Stimulated activated CD4-positive, alpha-beta T cell treated with anti-CD3 and anti-CD28 coated beads, Interleukin-2, amount 100 ng/mL, for 48 hours (primary cell): ENCODE measurements around the gene ENC1.
"Not testable (repeated sequence)": the region's sequence is repeated elsewhere in the genome, so short reads cannot be mapped to it uniquely, and the experiment has no call there.

Experiments
- DNase-seq, 2 donors: peaks; one replicate each; pipeline ENCODE4 v3.0.0-alpha.2; 2020

The ENC1 gene, protein sequence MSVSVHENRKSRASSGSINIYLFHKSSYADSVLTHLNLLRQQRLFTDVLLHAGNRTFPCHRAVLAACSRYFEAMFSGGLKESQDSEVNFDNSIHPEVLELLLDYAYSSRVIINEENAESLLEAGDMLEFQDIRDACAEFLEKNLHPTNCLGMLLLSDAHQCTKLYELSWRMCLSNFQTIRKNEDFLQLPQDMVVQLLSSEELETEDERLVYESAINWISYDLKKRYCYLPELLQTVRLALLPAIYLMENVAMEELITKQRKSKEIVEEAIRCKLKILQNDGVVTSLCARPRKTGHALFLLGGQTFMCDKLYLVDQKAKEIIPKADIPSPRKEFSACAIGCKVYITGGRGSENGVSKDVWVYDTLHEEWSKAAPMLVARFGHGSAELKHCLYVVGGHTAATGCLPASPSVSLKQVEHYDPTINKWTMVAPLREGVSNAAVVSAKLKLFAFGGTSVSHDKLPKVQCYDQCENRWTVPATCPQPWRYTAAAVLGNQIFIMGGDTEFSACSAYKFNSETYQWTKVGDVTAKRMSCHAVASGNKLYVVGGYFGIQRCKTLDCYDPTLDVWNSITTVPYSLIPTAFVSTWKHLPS

DNA sequence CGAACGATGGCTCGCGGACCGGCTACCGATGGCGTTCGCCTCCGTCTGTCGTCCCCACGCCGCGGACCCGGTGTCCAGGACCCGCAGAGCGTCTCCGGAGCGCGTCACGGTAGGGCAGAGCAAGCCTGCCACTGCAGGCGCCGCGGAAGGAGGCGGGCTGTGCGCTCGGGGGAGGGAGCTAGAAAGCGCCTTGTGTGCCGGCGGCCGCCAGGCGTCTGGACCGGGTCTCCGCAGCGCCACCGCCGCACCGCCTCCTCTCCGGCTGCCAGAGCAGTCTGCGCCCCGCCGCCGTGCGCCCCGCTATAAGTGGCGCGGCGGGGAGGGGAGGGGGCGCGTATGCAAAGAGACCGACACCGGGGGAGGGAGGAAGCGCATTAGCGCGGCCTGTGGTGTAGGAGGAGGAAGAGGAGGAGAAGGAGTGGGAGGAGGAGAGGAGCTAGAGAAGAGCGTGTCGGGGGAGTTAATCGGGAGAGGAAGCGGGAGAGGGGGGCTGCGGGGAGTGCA lies at the start of gene ENC1:
ENC1 (minus strand) TSS at position 279 of the 504 bp plus-strand sequence. CDS start 4,243 bp downstream, outside the sequence.
- DNase-seq = peak; percentile 67 to 68

DNA sequence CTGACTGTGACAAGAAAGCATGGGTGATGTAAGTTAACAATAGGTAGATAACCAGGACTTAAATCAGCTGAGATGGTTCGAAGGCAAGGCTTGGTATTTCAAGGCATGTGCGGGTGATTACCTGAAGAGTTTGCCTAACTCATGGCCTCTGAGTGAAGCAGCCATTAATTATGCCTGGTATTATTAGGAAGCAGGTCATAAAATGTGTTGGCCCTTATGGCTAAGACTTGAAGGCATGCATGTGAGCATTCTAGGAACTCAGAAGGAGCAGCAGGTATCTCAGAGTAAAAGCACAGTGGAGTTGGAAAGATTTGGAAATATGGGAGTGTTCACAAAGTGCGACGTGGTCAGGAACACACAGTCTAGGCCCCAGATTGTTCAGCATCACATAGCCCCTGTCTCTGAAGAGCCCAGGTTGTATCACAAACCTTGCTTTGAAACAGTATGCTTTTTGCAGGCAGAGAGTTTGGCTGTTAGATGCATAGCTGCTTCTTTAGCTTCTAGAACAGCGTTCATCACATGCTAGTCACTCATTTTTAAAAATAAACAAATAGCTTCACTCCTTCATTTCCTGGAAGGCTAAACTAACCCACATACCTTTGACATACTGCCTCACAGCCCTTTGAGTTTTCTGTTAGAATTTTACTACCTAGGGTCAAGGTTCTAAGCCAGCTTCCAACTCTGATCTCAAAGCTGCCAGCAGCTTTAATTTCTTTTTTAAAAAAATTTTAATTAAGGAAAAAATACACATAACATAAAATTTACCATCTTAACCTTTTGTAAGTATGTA lies 46.6 kb upstream of the ENC1 start:
- no peak for DNase-seq

DNA sequence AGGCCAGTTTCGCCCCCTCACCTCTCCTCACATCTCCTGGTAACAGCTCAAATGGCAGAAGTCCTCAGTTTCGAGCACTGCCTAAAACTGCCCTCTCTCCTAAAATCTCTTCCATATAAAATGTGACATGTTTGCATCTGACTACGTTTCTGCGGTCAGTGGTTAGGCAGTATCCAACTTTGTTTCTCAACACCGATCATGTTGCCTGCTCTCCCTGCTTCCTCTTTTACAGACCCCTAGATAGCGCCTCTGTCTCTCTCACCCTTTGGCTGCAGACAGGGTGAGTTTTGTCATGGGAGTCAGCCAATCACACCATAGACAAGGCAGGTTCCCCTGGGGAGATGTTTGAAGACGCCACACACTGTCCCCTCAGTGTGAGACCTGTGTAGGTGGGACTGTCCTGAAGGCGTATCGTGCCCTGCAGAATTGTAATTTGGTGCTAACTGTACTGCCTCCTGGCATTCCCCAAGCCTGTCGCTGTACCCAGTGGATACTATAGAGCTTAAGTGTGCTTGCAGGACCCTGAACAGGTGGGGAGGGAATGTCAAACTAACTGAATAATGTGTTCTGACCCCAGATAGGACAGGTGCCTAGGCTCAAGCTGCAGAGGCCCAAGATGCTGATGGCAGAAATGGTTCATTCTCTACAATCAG lies 45.6 kb upstream of the ENC1 start:
- no peak for DNase-seq

DNA sequence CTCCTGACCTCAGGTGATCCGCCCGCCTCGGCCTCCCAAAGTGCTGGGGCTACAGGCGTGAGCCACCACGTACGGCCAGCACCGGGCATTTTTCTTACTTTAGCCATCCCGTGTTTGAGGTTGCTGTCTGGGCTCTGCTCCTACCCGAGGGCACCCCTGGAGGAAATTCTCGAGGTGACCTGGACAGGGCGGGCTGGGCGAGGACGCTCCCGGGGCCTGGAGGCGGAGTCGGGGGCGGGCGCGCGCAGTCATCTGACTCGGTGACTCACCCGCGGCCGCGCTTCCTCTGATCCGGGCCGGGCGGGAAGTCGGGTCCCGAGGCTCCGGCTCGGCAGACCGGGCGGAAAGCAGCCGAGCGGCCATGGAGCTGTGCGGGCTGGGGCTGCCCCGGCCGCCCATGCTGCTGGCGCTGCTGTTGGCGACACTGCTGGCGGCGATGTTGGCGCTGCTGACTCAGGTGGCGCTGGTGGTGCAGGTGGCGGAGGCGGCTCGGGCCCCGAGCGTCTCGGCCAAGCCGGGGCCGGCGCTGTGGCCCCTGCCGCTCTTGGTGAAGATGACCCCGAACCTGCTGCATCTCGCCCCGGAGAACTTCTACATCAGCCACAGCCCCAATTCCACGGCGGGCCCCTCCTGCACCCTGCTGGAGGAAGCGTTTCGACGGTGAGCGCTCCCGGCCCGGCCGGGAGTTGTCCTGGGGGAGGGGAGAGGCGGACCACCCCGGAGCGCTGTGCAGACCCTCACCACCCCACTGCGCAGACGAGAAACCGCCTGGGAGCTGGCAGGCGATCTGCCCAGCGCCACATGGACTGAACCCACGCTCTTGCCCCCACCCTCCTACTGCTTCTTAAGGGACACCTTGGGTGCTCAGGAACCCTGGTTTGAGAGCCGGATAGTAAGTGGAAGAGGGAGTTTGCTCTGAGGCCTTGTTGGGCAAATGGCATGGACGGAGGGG lies 44.6 kb upstream of the ENC1 start, which contains the start of gene HEXB:
HEXB (plus strand) TSS at position 334 of the 952 bp plus-strand sequence; CDS start at position 362, 28 bp downstream.
- peak; percentile 80 to 84 for DNase-seq

DNA sequence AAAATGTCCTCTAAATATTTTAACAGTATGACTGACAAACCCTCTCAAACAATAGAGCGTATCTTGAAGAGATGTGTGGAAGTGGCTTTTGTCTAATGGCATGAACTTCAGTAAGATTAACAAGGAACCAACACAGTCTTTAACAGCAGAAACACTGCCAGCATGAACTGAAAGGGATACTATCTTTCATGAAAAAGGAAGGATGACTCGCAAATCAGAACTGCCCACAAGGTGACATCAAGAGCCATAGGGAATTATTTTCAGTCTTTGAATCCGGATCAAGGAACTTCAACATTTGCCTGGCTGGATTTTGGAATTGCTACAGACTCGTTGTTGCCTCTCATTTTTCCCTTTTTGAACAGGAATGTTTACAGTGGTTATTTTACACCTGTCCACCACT lies 39.4 kb upstream of the ENC1 start:
- DNase-seq = no peak

DNA sequence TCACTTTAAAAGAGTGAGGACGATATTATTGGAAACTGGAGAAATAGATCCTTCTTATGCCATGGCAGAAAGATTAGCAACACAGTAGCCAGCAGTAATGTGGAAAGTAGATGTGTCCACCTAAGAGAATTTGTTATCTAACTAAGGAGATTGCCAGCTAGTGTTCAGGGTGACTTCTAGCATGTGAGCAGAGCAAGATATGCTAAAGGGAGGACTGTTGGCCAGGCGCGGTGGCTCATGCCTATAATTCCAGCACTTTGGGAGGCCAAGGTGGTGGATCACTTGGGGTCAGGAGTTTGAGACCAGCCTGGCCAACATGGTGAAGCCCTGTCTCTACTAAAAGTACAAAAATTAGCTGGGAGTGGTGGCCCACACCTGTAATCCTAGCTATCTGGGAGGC lies 38.8 kb upstream of the ENC1 start:
- DNase-seq = not testable (repeated sequence)

DNA sequence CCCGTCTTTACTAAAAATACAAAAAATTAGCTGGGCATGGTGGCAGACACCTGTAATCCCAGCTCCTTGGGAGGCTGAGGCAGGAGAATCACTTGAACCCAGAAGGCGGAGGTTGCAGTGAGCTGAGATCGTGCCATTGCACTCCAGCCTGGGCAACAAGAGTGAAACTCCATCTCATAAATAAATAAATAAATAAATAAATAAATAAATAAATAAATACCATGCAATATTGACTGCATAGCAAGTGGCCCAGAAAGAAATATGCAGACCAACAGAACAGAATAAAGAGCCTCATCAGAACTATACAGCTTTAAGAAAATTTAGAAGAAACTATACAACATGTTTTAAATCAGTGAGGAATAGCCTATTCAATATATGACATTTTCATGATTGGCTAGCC lies 37.6 kb upstream of the ENC1 start:
- not testable (repeated sequence) for DNase-seq

DNA sequence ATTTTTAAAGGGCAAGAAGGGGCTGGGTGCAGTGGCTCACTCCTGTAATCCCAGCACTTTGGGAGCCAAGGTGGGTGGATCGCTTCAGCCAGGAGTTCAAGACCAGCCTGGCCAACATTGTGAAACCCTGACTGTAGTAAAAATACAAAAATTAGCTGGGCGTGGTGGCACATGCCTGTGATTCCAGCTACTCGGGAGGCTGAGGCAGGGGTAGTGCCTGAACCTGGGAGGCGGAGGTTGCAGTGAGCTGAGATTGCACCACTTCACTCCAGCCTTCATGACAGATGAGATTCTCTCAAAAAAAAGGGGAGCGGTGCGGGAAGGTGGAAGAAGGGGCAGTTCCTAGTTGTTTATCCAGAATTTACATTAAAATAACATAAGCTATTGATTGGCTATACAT lies 35.9 kb upstream of the ENC1 start:
- not testable (repeated sequence) for DNase-seq

DNA sequence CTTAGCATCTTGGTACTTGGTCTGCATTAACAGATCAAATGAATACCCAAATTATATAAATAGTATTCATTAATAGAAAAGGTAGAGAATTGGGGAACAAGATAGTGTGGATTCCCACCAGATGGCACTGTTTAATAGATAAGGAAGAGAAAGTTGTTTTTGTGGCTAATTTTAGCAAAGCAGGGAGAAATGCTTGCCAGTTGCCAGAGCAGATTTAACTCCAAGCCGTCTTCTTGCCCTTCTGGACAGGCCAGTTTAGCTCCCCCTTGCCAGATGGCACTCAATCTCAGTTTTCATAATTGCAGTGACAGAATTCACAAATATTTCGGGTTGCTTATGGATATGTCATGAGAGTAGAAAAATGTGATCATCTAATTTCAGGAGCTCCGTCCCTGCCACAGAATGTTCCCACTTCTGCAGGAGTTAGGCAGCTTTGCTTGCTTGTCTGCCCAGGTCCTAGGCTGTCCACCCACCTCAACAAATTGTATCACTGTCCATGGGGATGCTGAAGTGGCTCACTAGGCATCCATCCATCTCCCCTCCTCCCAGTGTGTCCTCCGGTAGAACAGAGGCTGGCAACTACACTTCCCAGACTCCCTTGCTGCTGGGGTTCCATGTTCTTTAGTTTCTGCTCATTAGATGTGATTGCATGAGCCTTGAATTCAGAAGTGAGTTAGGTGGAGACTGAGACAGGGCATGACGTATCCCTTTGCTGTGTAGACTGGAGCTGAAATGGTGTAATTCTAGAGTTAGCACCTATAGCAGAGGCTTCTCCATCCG lies 32.7 kb upstream of the ENC1 start:
- no peak for DNase-seq

DNA sequence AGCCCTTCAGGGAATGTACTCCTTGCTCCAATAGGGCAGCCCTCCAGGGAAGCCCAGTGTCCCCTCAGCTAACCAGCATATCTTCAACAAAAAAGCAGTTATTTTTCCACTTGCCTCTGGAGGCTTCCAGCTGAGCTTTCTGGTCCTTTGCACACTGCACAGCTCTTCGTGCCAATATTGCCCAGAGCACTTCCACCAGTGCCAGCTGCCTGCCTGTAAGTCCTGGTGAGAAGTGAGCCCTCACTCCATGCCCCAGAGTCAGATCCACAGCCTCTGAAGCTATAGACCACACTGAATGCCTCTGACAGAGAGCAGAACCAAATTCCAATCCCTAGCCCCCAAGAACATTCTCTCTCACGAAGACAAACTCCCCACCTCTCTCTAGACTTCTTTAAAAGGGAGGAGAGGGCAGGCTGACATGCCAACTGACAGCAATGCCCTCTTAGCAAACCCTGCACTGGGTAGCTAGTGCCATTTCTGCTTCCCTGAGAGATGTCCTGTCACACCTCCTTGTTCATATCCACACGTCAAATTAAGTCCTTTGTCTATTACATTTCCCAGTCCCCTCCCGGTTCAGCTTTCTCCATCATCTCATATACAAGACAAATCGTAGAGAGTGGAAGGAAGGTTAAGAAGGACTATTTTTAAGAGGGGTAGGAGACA lies 31.8 kb upstream of the ENC1 start:
- DNase-seq = no peak

DNA sequence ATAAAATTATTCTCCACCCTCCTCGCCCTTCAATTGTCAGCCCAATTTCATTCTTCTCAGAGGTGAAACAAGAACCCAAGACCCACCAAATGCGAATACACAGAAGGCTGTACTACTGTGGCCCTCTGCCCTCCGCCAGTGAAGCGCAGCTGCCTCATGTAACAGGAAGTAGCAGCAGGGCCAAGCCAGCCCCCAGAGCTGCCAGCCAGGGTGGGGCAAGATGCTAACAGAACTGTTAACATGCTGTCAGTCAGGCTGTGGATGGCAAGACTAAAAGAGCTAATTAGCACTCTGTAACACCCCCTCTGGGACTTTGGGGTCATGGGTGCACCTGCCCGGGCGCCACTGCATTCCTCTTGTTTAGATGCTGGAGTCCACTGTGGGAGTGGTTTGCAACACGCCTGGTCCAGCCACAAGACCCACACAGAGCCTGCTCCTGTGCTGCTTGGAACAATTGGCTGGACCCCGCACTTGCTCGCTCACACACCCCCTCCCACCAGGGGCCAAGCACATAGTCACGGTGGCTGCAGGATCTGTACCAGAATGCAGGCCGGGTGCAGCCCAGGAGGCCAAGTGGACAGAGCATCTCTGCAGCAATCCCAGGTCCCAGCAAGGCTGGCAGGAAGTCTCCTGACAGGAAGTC lies 30.0 kb upstream of the ENC1 start:
- no peak for DNase-seq

DNA sequence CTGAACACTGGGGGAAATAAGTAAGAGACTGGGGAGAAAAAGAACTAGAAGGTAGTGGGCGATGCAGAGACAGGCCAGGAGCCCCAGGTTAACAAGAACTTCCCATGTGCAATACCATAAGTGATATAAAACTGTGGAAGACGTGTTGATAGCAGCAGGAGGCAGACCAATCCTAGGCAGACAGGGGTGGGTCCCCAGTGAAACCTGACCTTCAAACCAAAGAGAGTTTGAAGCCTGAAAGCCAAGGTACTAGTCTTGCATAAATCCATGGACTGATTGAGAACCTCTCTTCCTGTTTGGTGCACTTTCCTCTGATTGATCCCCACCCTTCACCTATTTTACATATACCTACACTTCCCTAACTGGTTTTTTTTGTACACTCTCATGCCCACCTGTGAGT lies 29.3 kb upstream of the ENC1 start:
- DNase-seq = no peak

DNA sequence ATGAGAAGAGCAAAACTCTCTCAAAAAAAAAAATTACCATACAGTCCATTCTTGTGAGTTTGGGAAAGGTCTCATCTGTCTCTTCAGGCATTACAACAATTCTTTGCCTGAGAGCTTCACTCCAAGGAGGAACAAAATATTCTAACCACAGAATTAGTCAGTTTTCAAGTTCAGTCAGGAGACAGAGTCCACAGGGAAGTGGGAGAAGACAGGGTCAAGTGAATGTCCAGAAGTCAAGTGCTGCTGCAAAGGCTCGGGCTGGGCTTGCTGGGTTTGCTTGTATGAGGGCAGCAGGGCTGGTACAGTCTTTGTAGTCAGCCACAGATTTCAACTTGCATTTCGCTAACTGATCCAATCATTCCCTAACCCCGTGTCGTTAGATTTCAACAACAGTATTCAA lies 26.9 kb upstream of the ENC1 start:
- no peak for DNase-seq

DNA sequence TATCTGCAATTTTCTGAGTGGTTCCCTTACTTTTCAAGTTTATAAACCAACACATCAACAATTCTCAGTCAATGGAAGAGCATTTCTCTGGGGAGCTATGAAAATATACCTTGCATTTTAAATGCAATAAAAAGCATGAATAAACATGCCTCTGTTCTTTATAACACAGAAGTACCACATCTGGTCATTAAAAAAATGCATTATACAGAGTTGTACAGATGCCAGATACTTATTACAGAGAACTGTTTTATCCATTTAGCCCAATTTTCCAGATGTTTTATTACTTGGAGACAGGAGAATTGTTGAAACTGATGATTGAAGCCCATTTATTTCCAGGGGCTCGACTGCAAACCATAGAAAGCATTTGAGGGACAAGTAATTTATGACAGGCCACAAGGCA lies 25.3 kb upstream of the ENC1 start:
- DNase-seq = no peak

DNA sequence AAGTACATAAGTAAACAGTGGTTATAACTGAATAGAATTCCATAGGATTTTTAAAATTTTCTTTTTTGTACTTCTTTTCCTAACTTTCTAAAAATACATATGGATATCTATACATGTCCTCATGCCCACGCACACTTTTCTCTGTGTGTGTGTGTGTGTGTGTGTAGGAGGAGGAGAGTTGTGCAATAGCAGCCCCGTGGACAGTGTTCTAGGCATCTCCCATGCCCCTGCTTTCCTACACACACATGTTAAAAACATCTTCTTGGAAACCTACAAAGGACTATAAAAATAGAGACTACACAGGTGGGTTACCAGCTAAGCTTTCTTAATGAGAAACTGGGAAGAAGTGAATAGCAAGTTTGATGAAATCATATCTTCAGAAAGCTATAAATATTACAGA lies 24.7 kb upstream of the ENC1 start:
- no peak for DNase-seq

DNA sequence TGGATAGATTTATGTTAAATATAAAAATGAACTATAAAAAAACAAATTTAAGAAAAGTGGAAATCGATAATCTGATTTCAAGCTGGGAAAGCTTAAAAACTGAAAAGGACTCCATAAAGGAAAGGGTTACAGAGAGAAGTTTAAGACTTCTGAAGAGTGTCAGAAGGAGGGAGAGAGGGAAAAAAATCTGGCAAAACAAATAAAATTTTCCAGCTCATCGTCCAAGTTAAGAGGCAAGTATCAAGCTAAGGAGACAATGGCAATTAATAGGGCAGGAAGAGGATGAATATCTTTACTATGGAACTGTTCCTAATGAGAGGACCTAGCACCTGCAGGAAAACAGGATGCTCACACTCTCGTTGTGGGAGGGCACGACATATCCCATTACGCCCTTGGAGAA lies 24.0 kb upstream of the ENC1 start:
- no peak for DNase-seq

DNA sequence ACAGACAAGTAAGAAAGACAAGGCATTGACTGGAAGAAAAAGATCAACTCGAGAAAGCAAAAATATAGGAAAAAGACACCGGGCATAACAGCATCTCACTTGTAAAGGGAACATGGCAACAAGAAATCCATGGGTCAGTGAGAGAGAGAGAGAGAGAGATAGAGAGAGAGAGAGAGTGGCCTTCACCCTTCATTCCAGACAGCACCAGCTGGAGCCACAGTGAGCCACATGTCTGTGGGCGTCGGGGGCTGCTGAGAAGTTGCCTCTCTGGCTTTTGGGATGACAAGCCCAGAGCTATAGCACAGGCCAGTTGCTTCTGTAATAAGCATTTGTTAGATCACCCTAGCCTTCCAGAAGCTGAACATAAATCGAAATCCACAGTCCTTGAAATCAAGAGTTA lies 20.3 kb upstream of the ENC1 start:
- DNase-seq = no peak

DNA sequence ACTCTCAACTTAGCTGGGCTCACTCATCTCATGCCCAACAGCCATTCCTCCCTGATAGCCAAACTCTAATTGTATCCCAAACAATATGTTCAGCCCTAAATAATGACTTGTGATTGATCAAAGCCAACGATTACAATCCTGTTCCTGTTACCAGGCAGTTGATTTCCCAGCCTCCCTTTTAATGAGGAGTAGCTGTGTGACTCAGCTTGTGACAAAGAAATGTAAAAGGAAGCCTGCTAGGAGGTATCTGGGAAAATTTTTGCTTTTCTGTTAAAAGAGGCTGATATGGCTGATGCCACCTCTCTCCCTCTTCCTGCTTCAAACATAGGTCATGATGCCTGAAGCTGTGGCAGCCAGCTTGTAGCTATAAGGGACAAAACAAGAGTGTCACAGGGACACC lies 19.6 kb upstream of the ENC1 start:
- no peak for DNase-seq

DNA sequence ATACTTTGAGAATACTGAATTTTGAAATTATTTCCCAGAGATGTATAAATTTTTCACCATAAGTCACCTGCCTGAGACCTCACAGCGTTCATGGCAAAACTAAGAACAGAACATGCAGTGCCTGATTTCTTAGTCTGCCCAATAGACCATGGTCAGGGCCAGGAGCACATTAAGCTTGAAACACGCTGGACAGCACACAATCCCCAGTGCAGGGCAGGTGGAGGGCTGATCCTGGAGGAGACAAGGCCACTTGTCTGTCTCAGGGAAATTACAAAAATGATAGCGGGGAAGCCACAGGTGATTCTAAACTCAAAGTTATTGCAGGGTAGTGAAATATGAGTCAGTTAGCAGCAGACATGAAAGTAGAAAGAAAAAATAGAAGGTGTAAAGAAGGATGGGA lies 18.6 kb upstream of the ENC1 start:
- DNase-seq = no peak

DNA sequence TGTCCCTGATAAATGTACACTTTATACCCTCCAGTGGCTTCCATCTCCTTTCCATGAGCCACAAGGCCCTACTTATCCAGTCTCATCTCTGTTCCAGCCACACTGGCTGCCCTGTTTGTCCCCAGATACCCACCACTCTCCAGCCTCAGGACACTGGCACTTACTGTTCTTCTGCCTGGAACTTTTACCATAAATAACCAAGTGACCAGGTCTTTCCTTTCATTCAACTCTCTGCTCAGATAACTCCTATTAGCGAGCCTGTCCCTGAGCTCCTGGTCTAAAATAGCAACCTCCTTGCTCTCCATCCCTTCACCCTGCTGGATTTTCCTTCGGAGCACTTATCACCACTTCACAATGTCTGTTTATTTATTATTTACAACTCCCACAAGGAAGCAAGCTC lies 16.6 kb upstream of the ENC1 start:
- no peak for DNase-seq
